ENCODE data around the gene PSMA3. TPM values are rescaled to one million over a fixed set of nuclear protein-coding genes. Genes with fewer than 3 reads are reported as not detected.
A peak's percentile ranks its signal among the peaks of the same experiment; 100 is the strongest.

The PSMA3 gene
- total RNA-seq, 1 donor from 2014 or later: 222 TPM

- H3K27ac Mint-ChIP-seq (ENCODE audit: unreplicated experiment): no peak overlapping the region
- no peak for TF ChIP-seq CTCF (conservative IDR thresholded peaks at IDR 0.05)
- no peak for DNase-seq (ENCODE audit: low read depth, low spot score)
- H3K9me3 Mint-ChIP-seq: no peaks in the 10 kb centered on the region
- H3K4me3 Mint-ChIP-seq: no peak overlapping the region
- H3K27me3 Mint-ChIP-seq (ENCODE audit: low read depth): no peaks in the 10 kb centered on the region
- no peaks in the 10 kb centered on the region for H3K4me1 Mint-ChIP-seq
- H3K36me3 Mint-ChIP-seq (ENCODE audit: low read depth): peaks cover 13% of the 10 kb centered on the region
Measured at GRCh38 chr14:58307597-58308316, 63.1 kb downstream of the PSMA3 start.

- H3K9me3 Mint-ChIP-seq: no peaks in the 10 kb centered on the region
- no peak overlapping the region for H3K27ac Mint-ChIP-seq (ENCODE audit: unreplicated experiment)
- no peak for TF ChIP-seq CTCF (conservative IDR thresholded peaks at IDR 0.05)
Measured at GRCh38 chr14:58309086-58309485, 64.4 kb downstream of the PSMA3 start.

GRCh38 chr14:58313699-58314098 lies 69.1 kb downstream of the PSMA3 start:
- Mint-ChIP-seq H3K4me3 (no peak overlapping the region), H3K4me1 (no peaks in the 10 kb centered on the region), H3K9me3 (no peaks in the 10 kb centered on the region), H3K27me3 (ENCODE audit: low read depth) (no peaks in the 10 kb centered on the region), H3K27ac (ENCODE audit: unreplicated experiment) (no peak overlapping the region), H3K36me3 (ENCODE audit: low read depth) (peaks cover 8% of the 10 kb centered on the region)
- no peak for TF ChIP-seq CTCF (conservative IDR thresholded peaks at IDR 0.05)
- no peak for DNase-seq (ENCODE audit: low read depth, low spot score)

More at GRCh38 chr14:58309086-58309485, 64.4 kb downstream of the PSMA3 start:
- H3K4me3 Mint-ChIP-seq: no peak overlapping the region
- no peak for DNase-seq (ENCODE audit: low read depth, low spot score)
- H3K4me1 Mint-ChIP-seq: no peaks in the 10 kb centered on the region
- H3K36me3 Mint-ChIP-seq (ENCODE audit: low read depth): peaks cover 10% of the 10 kb centered on the region
- H3K27me3 Mint-ChIP-seq (ENCODE audit: low read depth): no peaks in the 10 kb centered on the region

GRCh38 chr14:58315606-58316005 lies 71.0 kb downstream of the PSMA3 start:
- H3K9me3 Mint-ChIP-seq: no peaks in the 10 kb centered on the region
- no peaks in the 10 kb centered on the region for H3K4me1 Mint-ChIP-seq
- H3K36me3 Mint-ChIP-seq (ENCODE audit: low read depth): peaks cover 3% of the 10 kb centered on the region
- TF ChIP-seq CTCF (conservative IDR thresholded peaks at IDR 0.05): no peak
- DNase-seq (ENCODE audit: low read depth, low spot score): no peak
- no peak overlapping the region for H3K4me3 Mint-ChIP-seq
- no peaks in the 10 kb centered on the region for H3K27me3 Mint-ChIP-seq (ENCODE audit: low read depth)
- H3K27ac Mint-ChIP-seq (ENCODE audit: unreplicated experiment): peak overlapping the region; percentile 78

Other genes with a start within 250 kb of the PSMA3 start
- 31.2 and 36.2 TPM in 2 replicates for gene ARMH4, start 92.6 kb upstream of the PSMA3 start, total RNA-seq
- gene ACTR10, start 44.7 kb upstream of the PSMA3 start, total RNA-seq: 55.7 and 57.0 TPM in 2 replicates
- gene ARID4A, start 53.7 kb downstream of the PSMA3 start, total RNA-seq: 28.7 and 30.5 TPM in 2 replicates
- 0.42 and 0.52 TPM in 2 replicates for gene TOMM20L, start 151.1 kb downstream of the PSMA3 start, total RNA-seq
- gene TIMM9, start 182.7 kb downstream of the PSMA3 start, total RNA-seq: 41.0 and 47.2 TPM in 2 replicates
- 41.1 and 42.4 TPM in 2 replicates for gene KIAA0586, start 182.9 kb downstream of the PSMA3 start, total RNA-seq